Endothelial cell of umbilical vein (primary cell): ENCODE measurements around the gene LGALS3. TPM values are rescaled to one million over a fixed set of nuclear protein-coding genes. Genes with fewer than 3 reads are reported as not detected.

Experiments used
- BruUV-seq: library from RNA; stranded (reverse); fragments of 400-500 nt; replicated peaks from 2 replicates; lab custom pipeline; 2021; lab: Mats Ljungman, UMichigan
- CTCF ChIA-PET: fragments of 300-600, 350-600 bp; sonication (Branson Sonifier 250); formaldehyde crosslinking; loops from one replicate; lab custom pipeline; 2021; ENCODE audit warnings: antibody characterized with exemption, inconsistent platforms; lab: Charles Lee
- POLR2A ChIA-PET: fragments of 300-600, 350-600 bp; sonication (Branson Sonifier 250); formaldehyde crosslinking; loops from one replicate; lab custom pipeline; 2021; ENCODE audit warnings: antibody characterized with exemption, inconsistent platforms; lab: Charles Lee
- DNase-seq: peaks from one replicate; pipeline ENCODE4 v3.0.0-alpha.2; 2011; ENCODE audit warnings: low read depth, low spot score
- FAIRE-seq: peaks from 2 replicates; lab custom pipeline; 2011; peaks lifted over from hg19 to GRCh38; lab: Jason Lieb, UNC
- H2AFZ ChIP-seq: 2 replicates; pipeline ENCODE4 v1.6.0; 2012; ENCODE audit warnings: low read depth, low read length, control low read depth, inconsistent platforms
- H3K27ac ChIP-seq: 2 replicates; pipeline ENCODE4 v1.5.1; 2011; ENCODE audit warnings: low read depth, mild to moderate bottlenecking, control low read depth, low read length, moderate library complexity; ENCODE audit not compliant: insufficient read depth
- H3K27me3 ChIP-seq, 2 experiments: 2 replicates each; pipeline versions ENCODE4 v1.6.0 to v1.6.1; 2011; ENCODE audit warnings: low read length in 2 of 2, mixed read lengths in 1 of 2; ENCODE audit not compliant: control insufficient read depth in 2 of 2, insufficient read depth in 2 of 2
- H3K36me3 ChIP-seq, 2 experiments: 2 replicates in 1 of 2; 3 replicates in 1 of 2; pipeline ENCODE4 v1.5.1; 2011; ENCODE audit warnings: low read length in 2 of 2, mild to moderate bottlenecking in 1 of 2, moderate library complexity in 1 of 2; ENCODE audit not compliant: control insufficient read depth in 2 of 2, insufficient read depth in 2 of 2; ENCODE audit errors: extremely low read depth in 1 of 2
- H3K4me1 ChIP-seq: 3 replicates; pipeline ENCODE4 v1.5.1; 2011; ENCODE audit warnings: mild to moderate bottlenecking, low read length; ENCODE audit not compliant: control insufficient read depth, insufficient read depth; ENCODE audit errors: extremely low read depth
- H3K4me2 ChIP-seq: 2 replicates; pipeline ENCODE4 v1.6.1; 2011; ENCODE audit warnings: low read length, control low read depth, mixed read lengths; ENCODE audit not compliant: insufficient read depth
- H3K4me3 ChIP-seq, 3 experiments: fragments of 200-600 bp in 1 of 3; sonication (generic), shearing (Covaris generic) in 1 of 3; replicated peaks in 1 of 3; 2 replicates each; pipeline ENCODE4 v1.5.1; 2011 to 2016; ENCODE audit warnings: control low read depth in 3 of 3, low read length in 3 of 3, mild to moderate bottlenecking in 2 of 3, inconsistent platforms in 1 of 3, low read depth in 1 of 3, moderate library complexity in 1 of 3; ENCODE audit not compliant: insufficient read depth in 1 of 3
- H3K79me2 ChIP-seq: 2 replicates; pipeline ENCODE4 v1.6.0; 2012; ENCODE audit warnings: low read length, inconsistent platforms; ENCODE audit not compliant: control insufficient read depth, insufficient read depth
- H3K9ac ChIP-seq: replicated peaks from 2 replicates; pipeline ENCODE3; 2011; ENCODE audit warnings: low read length, control low read depth; ENCODE audit not compliant: insufficient read depth; ENCODE audit errors: extremely low read depth
- H3K9me1 ChIP-seq: replicated peaks from 3 replicates; pipeline ENCODE4 v1.6.0; 2011; ENCODE audit warnings: mild to moderate bottlenecking, low read length; ENCODE audit not compliant: control insufficient read depth, insufficient read depth; ENCODE audit errors: extremely low read depth
- H3K9me3 ChIP-seq: replicated peaks from 2 replicates; pipeline ENCODE4 v1.5.1; 2012; ENCODE audit warnings: low read length, inconsistent platforms; ENCODE audit not compliant: control insufficient read depth, insufficient read depth
- H4K20me1 ChIP-seq: replicated peaks from 2 replicates; pipeline ENCODE3; 2011; ENCODE audit warnings: mild to moderate bottlenecking, low read length; ENCODE audit not compliant: control insufficient read depth, insufficient read depth; ENCODE audit errors: extremely low read depth
- CTCF ChIP-seq, 2 donors: IDR thresholded peaks; 1 replicate in 1 of 2; 2 replicates in 1 of 2; pipeline ENCODE4 v1.5.1; 2011; ENCODE audit warnings: low read length in 2 of 2, mild to moderate bottlenecking in 2 of 2, moderate library complexity in 2 of 2, control low read depth in 1 of 2, inconsistent platforms in 1 of 2, low read depth in 1 of 2; ENCODE audit not compliant: insufficient read depth in 1 of 2; ENCODE audit errors: extremely low read depth in 1 of 2
- EZH2 ChIP-seq: IDR thresholded peaks from 2 replicates; pipeline ENCODE4 v1.6.1; 2012; ENCODE audit warnings: borderline replicate concordance, low read depth, mild to moderate bottlenecking, moderate library complexity, low read length, inconsistent platforms; ENCODE audit not compliant: severe bottlenecking
- FOS ChIP-seq: IDR thresholded peaks from 2 replicates; pipeline ENCODE4 v1.6.1; 2011; ENCODE audit warnings: mild to moderate bottlenecking, low read length, moderate library complexity, borderline replicate concordance; ENCODE audit not compliant: insufficient read depth
- GATA2 ChIP-seq: IDR thresholded peaks from 2 replicates; pipeline ENCODE4 v1.7.0; 2011; ENCODE audit warnings: low read depth, mild to moderate bottlenecking, moderate library complexity, mixed read lengths, low read length; ENCODE audit not compliant: insufficient read length, insufficient read depth
- JUN ChIP-seq: IDR thresholded peaks from 2 replicates; pipeline ENCODE4 v1.6.1; 2011; ENCODE audit warnings: borderline replicate concordance, low read depth; ENCODE audit not compliant: insufficient read length, insufficient read depth
- MAX ChIP-seq: IDR thresholded peaks from 2 replicates; pipeline ENCODE4 v1.6.1; 2011; ENCODE audit not compliant: insufficient read depth, insufficient read length
- MYC ChIP-seq: IDR thresholded peaks from one replicate; pipeline ENCODE4 v1.6.1; 2011; ENCODE audit warnings: mild to moderate bottlenecking, low read depth, low read length
- POLR2A ChIP-seq: IDR thresholded peaks from 2 replicates; pipeline ENCODE4 v1.6.1; 2012; ENCODE audit warnings: low read depth, mild to moderate bottlenecking, control low read depth, low read length
- POLR2AphosphoS5 ChIP-seq: IDR thresholded peaks from 2 replicates; pipeline ENCODE4 v1.6.1; 2012; ENCODE audit warnings: low read depth, mild to moderate bottlenecking, control low read depth, low read length, moderate library complexity; ENCODE audit not compliant: insufficient read depth
- dilution Hi-C: fragments of 300-500 bp; cut with MboI; formaldehyde crosslinking; loops from one replicate; pipeline ENCODE4 v1.15.0; 2019; ENCODE audit warnings: low sequenced_read_pairs; ENCODE audit not compliant: extremely low pct_ligation_motif_present
- intact Hi-C: fragments of 100-400 bp; cut with micrococcal nuclease; formaldehyde crosslinking; loops from one replicate; pipeline ENCODE4 v1.10.0; 2022
- polyA plus RNA-seq, 4 experiments: library from polyadenylated mRNA; depleted of rRNA in 3 of 4; stranded (reverse) in 3 of 4; unstranded in 1 of 4; fragments of >200 nt; gene quantifications; 2 replicates each; pipeline versions ENCODE4 v1.2.1 to v1.2.3, GENCODE V29; 2011 to 2012; ENCODE audit warnings: missing spikeins in 1 of 4
- total RNA-seq: library from RNA; stranded (reverse); gene quantifications from 2 replicates; pipeline ENCODE4 v1.2.3, GENCODE V29; 2021

Gene LGALS3
- total and polyA plus RNA-seq, 2 donors (not counting 3 experiments of a cell fraction or from before 2014, with no cell fraction given) = 33.8 to 55.1 TPM

- H3K27me3 ChIP-seq = no peaks in the 10 kb centered on the region
- no peak overlapping the region for H2AFZ ChIP-seq
- H3K4me2 ChIP-seq = no peak overlapping the region
- no TSS peak for BruUV-seq
- TF ChIP-seq JUN (no peak), EZH2 (no peak), FOS (no peak), GATA2 (no peak), POLR2A (no peak), POLR2AphosphoS5 (no peak), CTCF (IDR thresholded peaks at IDR 0.05; ENCODE audit: extremely low read depth in 1 of 2, insufficient read depth in 1 of 2, low read depth in 1 of 2, low read length in 2 of 2) (no peak), MAX (no peak), MYC (no peak)
- dilution Hi-C loops (no loop called here), intact Hi-C loops (no loop called here)
- no peaks in the 10 kb centered on the region for H3K9me1 ChIP-seq
- CTCF ChIA-PET = interaction anchor here (0.6 to 1.0 kb wide), 2 partner anchors 11 to 19 kb away, joined by 3 read pairs; no protein-coding TSS in a partner anchor
- peaks cover 4 to 22% of the 10 kb centered on the region in 2 experiments for H3K36me3 ChIP-seq
- no peaks in the 10 kb centered on the region for H4K20me1 ChIP-seq
- H3K9me3 ChIP-seq = no peaks in the 10 kb centered on the region
- POLR2A ChIA-PET = no interaction called here
- FAIRE-seq = no peak
- DNase-seq = no peak
- H3K27ac ChIP-seq = no peak overlapping the region
- H3K4me1 ChIP-seq = peaks cover 12% of the 10 kb centered on the region
- no peak overlapping the region for H3K4me3 ChIP-seq
- H3K79me2 ChIP-seq = peaks cover 2% of the 10 kb centered on the region
- H3K9ac ChIP-seq = no peak overlapping the region
These were observed 12.8 kb downstream of the LGALS3 start for GRCh38 chr14:55141825-55142224.
